NCI-H526 treated with DMSO at 0.1 percent for 48 hours (cell line): Measurements from ENCODE around the gene NFATC2.
"Not testable (repeated sequence)": the region's sequence is repeated elsewhere in the genome, so short reads cannot be mapped to it uniquely, and the experiment has no call there.

Source experiments
- DNase-seq: peaks from one replicate; lab custom pipeline; 2025; lab: John Stamatoyannopoulos, UW

Gene NFATC2

DNA sequence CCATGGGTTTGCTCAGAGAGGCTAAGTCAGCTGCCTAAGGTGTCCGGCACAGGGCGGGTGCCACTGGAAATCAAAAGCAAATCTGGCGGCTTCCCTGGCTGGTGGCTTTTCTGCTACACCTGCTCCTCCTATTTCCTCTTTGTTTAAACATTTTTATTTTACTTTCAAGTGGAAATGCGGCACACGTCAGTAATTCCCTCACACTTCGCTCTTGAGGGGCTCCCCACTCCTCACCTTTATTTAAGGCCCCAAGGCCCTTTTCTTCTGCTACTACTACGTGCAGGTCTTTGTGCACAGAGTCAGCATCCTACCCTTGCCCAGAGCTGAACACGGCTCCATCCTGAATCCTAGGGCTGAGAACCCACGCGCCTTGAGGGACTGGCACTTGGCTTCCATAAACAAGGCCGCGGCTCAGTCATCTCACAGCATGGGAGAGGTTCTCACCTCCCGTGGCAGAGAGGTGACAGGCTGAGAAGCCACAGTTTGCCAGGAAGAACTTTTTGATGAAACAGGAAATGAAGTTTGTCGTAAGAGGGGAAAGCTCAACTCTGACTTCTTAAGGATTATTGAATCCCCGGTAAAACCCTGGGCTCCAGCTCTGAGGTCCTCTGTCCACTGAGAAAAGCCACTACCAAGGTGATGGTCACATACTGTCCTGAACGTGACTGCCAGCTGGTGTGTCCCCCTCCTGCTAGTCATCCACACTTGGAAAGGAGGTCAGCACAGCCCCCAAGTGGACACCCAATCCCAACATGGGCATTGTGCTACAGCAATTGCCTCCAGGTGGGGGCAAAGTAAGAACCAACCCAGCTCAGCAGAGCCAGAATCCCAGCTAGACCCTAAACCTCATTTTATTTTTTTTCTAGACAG lies 48.0 kb downstream of the NFATC2 start:
- no peak for DNase-seq

DNA sequence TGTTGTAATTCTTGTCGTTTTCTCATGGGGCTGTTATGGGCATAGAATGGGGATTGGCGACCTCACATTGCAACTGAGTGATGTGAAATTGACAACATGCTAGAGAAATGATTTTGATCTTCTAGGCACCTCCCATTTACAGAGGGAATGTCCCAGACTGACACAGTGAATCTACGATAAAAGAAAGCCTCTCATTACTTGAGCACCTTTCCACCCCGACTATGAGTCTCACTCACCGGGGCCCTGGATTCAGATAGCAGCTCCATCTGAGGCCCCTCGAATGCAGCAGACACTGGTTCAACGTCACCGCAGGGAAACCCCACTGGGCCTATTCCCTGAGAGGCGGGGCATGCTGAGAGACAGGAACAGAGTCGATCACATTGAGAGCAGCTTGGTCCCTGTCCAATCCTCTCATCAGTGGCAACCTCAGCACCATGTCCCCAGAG lies 49.1 kb downstream of the NFATC2 start:
- no peak for DNase-seq

DNA sequence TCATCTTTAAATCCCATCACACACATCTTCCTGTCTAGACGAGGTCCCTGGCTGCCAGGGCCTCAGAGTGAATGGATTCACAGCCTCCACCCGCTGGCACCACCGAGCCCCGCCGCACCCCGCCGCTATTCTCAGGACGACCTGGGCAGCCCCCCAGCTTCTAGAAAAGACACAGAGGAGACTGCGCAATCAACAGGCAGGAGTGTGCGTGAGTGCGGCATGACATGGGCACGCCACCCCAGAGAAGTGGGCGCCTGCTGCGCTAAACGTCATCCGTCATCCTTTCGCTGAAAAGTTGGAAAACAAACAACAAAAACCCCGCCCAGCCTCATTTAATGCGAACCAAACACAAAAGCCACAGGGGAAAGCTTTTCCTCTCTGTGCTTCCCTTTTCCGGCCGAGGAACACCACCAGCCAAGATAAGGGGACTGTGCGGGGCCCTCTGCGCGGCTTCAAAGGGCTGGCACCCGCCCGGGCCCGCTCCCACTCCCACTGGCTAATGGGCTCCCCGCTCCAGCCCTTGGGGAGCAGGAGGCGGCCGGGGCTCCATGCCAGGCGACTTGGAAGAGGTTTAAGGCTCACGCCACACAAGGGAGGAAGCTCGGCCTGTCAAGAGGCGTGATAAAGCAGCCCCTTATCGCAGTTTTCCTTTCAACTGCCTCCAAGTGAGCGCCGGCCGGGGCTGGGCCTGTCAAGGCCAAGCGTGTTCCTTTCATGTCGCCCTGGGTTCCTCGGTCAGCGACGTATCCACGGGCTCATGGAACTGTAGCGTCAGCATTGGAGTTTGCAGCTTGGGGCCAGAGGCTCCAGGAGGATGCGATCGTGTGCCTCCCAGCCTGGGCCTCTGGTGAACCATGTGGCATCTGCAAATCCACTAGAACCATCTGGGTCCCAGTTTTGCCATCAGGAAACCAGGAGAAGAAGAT lies 50.1 kb downstream of the NFATC2 start:
- DNase-seq = no peak

DNA sequence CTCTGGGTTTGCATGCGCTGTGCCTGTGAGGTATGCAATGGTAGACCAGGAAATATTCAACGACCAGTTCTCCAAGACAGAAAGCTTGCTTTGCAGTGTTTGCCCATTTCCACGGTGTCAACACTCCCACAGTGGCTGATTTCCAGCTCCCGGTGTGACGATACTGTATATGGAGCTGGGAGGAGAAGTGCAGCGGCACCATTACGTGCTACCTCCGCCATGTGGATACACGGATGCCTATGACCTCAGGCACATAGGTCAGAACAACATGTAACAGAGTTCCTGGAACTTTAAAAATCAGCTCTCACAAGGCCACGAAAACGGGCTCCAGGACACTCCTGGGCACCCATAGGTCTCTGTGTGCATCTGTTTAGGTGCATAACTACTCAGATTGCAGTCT lies 51.1 kb downstream of the NFATC2 start:
- DNase-seq = no peak

DNA sequence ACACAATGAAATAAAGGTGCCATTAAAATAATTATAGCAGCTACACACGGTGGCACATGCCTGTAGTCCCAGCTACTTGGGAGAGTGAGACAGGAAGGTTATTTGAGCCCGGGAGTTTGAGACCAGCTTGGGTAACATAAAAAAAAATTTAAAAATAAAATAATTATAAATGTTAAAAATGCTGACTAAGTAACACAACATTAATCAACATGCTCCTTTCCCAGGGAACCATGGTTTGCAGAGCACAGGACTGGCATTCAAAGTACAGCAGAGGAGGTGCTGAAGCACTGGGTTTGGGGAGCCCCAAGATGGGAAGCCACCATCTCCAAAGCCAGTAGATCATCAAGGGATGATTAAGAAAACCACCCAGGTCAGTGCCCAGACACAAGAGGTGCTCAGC lies 51.9 kb downstream of the NFATC2 start:
- DNase-seq = no peak

DNA sequence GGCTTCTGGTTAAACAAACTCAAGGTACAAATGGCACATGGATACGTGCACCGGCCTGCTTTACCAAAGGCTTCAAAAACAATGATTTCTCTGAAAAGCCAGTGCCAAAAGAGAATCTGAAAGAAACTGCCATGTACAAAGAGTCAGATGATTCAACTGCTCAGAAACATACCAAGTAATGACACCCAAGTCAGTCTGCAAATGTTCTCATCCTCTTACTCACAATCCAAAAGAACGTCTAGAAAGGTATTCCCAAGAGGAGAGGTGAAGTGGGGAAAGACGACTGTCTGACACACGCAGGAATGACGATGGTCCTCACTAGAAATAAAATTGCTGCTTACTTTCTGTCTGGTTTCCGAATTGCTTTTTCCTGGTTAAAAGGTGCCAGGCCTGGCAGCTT lies 52.9 kb downstream of the NFATC2 start:
- no peak for DNase-seq

DNA sequence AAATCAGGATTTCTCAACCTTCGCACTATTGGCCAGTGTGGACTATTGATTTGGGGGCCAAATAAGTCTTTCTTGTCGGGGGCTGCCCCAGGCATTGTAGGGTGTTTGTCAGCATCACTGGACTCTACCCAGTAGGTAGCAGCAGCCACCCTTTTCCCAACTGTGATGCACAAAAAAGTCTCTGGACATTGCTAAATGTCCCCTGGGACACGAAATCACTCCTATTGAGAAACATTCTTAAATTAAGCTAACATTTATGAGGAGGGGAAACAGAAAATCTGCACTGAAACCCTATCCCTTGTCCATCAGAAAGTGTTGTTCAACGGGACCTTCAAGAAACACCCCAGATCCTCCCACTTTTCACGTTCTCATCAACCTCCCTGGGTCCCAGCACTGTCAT lies 54.2 kb downstream of the NFATC2 start:
- no peak for DNase-seq

DNA sequence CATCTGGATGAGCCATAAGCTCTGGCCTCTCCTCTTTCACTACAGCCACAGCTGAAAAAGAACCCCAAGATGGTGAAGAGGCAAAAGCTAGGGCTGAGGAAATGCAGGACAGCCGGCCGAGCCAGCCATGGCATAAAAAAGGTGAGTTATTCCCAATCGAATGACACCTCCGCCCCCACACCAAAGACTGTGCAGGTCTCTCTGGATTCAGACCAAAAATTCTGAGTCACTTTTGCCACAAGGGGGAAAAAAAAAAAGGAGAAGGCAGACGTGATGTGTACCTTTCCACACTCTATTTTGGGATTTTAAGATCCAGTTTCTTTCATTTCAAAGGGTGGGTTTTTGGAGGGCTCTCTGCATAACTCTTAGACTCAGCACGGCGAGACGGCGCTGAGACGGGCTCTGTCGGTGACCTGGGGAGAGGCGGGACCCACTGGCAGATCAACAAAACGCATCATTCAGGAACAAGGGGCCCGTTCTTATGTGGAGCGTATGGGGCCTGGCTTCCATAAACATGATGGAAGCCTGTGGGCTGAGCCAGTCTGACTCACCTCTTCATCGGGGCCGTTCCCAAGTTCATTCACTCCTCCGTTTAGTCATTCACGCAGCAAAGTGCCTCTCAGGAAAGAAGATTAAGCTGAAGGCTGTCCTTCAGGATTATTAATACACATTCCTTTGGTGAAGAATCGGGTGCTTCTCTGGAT lies 54.8 kb downstream of the NFATC2 start:
- DNase-seq = no peak

DNA sequence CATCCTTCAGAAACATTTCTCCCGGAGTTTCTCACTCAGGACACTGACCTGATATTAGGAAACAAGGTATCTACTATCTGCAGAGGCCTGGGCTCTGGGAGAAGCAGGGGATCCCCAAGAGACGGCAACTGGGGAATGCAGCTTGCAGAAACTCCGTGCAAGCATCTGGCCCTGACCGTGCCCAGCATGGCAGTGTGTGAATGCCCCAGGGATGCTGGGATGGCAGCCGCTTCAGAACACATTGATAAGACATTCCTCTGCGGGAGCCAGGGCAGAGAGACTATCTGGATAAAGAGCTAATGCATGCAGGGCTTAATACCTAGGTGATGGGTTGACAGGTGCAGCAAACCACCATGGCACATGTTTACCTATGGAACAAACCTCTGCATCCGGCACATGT lies 55.4 kb downstream of the NFATC2 start:
- DNase-seq = no peak

DNA sequence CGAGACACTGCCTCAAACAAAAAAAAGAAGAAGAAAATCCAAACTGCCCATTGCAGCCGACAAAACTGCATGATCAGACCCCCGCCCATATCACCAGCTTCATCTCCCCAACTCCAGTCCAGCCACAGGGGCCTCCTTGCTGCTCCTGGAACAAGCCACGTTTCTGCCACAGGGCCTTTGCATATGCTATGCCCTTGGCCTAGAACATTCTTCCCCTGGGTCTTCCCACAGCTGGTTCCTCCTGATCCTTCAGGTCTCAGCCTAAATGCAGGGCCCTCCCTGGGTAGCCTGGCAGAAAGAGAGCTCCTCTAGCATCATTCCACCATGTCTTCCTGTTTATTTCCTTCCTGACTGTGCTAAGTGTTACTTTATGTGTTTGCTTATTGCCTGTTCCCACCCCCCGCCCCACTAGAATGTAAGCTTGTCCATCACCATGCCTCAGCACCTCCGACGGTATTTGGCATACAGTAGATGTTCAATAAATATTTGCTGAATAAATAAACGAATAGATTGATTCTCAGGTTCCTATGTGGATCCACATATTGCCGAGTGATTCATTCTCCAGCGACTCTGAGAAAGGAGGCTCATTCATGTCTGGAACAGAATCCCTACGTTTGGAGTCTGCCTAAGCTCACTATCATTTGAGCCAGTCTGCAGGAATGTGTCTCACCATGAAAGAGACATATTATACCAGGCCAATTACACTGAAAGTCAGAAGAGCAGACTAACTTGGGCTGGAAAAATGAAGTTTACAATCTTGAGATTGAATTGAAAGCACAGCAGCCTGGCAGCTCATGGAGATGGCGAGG lies 56.1 kb downstream of the NFATC2 start:
- DNase-seq = no peak

DNA sequence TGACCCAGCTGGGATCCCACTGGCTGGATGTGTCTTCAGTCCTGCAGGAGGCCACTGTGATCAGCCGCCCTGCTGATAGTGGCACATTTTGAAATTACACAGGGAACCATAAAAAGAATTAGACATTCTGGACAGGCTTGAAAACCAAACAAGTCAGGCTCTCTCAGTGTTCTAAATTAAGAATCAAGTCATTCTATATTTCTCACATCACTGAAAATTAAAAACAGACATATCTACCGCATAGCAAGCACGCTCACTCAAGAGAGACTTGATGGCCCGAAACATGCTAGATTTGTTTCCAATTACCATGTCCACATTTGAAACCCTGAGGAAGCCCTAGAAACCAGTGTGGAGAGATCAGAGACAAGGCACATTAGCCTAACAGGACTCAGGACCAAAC lies 57.7 kb downstream of the NFATC2 start:
- no peak for DNase-seq

DNA sequence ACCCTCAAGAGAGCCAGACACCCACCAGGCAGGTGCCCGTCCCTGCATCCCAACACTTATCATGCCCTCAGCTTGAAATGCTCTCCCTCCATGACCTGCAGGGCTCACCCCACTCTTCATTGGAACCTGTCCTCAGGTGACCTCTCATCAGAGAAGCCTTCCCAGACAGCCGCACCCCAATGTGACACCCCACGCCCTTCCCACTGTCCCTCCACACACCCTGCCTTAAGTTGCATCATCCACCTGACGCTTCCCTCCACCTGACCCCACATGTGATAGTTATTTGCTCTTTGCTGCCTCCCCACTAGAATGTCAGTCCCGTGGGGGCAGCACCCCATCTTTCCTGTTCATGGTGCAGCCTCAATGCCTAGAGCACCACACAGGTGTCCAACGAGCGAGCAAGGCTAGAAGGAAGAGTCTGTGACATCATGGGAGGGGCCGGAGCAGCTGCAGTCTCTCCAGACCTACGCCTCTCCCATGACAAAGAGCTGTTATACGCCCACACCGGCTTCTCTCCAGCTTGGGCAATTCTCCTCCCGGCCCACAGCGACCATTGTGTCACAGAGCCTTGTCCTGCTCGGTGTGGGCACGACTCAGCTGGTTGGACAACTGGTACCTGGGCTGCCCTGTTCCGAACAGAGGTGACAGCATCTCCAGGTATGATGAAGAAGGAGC lies 58.2 kb downstream of the NFATC2 start:
- no peak for DNase-seq

DNA sequence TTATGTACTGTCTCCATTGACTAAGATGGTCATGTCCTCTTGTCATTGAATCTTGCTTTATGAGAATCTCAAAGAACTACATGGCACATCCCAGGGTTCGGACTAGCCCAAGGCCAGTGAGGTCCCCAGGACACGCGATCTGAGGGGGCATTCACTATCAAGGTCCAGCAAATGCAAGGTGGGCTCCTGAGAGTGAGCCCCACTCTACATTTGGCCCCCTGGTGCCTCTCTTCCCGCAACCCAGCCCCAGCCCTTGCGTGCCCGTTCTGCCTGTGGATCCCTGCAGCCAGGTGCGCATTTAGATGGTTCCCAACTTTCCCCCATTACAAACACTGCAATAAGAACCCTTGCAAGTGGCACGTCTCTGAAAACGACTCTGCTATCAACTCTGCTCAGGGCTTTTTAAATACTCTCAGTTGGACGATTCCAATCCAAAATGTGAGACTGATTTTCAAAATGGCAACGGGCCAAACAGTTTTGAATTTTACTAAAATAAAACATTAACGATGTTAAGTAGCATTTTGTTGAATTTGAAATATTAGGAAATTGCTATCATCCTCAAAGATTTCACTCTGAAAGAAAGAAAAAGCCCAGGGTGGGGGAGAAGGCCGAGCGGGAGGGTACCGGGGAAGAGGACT lies 59.6 kb downstream of the NFATC2 start:
- DNase-seq = no peak

DNA sequence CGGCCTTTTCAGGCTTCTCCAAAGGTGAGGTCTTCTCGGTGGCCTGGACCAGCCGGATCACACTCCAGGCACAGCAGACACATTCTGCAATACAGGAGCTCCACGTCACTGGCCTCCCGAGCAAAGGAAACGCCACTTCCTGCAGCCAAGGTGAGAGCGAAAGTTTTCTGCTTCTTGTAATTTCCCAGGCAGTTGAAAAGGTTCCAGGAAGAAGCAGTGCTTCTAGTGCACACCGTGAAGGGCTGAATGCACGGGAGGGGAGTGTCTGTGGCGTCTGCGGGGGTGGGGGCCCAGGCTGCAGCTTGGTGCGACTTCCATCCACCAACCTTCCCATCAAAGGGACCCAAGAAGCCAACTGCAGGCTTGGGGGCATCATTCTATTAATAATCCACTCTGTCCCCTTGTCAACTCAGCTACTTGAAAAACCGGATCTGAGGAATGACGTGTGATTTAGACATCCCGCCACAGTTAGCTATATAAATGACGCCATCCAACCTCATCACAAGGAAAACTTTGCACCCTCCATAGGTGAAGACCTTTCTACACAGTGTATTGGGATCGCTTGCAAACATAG lies 61.1 kb downstream of the NFATC2 start:
- no peak for DNase-seq

DNA sequence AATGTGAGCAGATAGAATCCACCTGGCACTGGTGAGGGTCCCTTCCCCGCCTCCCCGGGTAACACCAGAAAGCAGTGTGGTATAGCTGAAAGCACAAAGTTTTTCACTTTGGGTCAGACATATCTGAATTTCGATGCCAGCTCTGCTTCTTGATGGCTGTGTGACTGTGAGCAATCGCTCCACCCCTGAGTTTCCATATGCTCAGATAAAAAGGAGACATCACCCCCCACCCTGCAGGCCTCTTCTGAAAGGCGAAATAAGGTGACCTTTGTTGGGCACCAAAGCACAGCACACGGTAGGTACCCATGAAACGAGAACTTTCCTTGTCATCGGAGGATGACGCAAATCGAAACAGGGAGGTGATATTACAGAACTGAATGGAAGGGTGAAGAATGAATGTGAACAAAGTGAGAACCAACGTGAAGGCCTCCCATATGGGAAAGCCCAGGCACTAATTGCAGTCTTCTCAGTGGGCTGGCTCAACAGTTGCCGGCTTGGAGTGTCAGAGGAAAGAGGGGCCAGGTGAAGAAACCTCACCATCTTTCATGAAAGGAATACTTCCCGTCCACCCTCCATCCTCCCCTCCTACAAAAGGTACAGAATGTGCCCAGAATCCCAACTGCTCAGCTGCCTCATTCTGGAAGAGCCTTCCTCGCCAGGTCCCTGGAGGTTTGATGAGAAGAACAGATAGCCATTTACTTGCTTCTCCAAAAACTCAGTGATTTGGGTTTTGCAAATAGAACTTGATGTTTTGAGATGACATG lies 61.8 kb downstream of the NFATC2 start:
- DNase-seq = no peak

DNA sequence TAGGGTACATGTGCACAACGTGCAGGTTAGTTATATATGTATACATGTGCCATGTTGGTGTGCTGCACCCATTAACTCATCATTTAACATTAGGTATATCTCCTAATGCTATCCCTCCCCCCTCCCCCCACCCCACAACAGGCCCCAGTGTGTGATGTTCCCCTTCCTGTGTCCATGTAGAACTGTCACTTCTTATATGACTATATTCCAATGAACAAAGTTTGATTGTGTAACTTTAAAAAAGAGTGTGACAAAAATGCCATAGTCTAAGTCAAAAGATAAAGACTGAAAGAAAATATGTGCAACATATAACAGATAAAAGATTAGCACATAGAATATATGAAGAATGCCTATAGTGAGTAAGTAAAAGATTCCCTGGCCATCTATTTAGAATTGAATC lies 66.4 kb downstream of the NFATC2 start:
- DNase-seq = not testable (repeated sequence)

DNA sequence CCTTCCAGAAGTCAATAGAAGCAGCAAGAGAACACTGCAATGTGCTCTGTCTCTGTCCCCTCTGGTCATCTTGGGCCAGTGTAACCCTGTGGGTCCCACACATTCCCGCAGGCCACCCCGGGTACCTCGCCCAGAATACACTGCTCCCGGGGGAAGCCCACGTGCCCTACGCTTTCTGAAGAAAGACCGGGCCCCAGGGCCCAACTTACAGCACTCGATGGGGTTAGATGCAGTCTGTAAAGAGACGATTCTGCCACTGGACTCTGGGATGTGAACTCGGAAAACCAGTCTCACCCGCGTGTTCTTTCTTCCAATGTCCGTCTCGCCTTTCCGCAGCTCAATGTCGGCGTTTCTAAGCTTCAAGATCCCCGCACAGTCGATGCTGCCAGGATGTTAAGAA lies 68.7 kb downstream of the NFATC2 start:
- DNase-seq = no peak

DNA sequence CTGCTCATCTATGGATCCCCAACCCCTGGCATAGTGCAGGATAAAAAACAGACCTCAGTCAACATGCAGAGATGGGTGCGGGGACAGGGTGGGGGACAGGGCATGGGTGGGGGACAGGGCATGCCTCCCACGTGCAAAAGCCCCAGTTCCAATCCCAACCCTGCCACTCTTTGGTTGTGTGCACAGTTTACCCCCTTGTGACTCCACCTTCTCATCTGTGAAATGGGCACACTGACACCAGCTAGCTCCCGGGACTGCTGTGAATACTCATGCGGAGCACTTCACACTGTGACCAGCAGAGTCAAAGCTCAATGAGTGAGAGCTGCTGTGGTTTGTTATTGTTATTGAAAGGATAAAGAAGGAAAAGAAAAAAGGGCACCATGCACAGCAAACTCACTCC lies 69.3 kb downstream of the NFATC2 start:
- DNase-seq = no peak

DNA sequence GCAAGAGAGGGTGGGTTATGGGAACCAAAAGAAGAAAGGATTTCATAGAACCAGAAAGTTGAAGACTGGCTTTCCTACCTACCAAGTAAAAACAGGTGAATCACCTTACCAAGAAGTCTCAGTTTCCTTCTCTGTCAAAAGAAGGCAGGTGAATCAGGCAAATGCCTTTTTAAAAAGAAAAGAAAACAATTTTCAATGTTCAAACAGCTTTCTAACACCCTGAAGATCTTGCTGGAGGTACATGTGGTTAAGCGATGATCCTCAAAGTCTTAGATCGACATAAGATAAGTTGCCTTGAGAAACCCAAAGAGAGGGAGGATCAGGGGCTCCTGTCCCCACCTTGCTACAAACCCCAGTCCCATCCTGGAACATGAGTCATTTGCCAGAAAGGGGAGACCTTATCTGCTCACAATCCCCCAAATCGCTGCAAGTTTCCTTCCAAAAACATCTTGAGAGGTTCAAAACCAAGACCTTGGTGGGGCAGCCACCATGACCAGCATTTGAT lies 71.6 kb downstream of the NFATC2 start:
- DNase-seq = no peak
